EL (cell line): ENCODE measurements around the gene LRRC45.
A peak's percentile ranks its signal among the peaks of the same experiment; 100 is the strongest.
"Not testable (repeated sequence)": the region's sequence is repeated elsewhere in the genome, so short reads cannot be mapped to it uniquely, and the experiment has no call there.

Experiments used
- DNase-seq: peaks from one replicate; pipeline ENCODE4 v3.0.0-alpha.2; 2016

The LRRC45 gene

DNA sequence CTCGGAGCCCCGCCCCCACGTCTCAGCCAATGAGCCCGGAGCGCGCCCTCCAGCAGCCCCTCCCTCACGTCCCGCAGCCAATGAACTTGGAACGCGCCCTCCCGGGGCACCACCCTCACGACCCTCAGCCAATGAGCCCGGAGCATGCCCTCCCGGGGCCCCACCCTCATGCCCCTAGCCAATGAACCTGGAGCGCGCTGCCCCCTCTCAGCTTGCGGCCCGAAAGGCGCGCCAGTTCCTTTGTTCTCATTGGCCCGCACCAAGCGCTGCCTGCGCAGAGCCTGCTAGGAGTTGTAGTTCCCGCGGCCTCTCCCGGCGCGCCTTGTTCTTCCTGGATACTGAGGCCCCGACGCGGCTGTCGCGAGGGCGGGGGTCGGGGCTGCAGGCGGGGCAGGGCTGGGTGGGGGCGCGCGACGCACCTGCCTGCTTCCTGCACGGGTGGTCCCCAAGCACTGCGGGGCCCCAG lies at the start of gene LRRC45:
Gene LRRC45 (plus strand): TSS at position 325 of the 466 bp plus-strand sequence. CDS start 339 bp downstream, outside the sequence.
- peak; percentile 100 for DNase-seq

DNA sequence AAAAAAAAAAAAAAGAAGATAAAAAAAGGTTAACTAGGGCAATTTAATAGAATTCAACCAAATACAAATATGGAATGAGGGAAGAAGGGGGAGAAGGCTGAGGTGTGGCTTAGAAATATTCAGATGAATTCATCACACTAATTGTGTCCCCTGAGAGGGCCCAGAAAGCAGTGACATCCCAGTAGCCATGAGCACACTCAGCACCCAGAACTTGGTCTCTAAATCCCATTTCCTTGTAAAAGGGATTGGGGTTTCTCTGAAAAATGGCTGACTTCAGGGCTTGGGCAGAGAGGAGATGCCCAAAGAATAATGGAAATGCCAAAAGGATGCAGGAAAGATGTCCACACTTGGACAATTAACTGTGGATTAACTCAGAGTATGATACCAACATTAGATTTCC lies 49.7 kb upstream of the LRRC45 start:
- no peak for DNase-seq

DNA sequence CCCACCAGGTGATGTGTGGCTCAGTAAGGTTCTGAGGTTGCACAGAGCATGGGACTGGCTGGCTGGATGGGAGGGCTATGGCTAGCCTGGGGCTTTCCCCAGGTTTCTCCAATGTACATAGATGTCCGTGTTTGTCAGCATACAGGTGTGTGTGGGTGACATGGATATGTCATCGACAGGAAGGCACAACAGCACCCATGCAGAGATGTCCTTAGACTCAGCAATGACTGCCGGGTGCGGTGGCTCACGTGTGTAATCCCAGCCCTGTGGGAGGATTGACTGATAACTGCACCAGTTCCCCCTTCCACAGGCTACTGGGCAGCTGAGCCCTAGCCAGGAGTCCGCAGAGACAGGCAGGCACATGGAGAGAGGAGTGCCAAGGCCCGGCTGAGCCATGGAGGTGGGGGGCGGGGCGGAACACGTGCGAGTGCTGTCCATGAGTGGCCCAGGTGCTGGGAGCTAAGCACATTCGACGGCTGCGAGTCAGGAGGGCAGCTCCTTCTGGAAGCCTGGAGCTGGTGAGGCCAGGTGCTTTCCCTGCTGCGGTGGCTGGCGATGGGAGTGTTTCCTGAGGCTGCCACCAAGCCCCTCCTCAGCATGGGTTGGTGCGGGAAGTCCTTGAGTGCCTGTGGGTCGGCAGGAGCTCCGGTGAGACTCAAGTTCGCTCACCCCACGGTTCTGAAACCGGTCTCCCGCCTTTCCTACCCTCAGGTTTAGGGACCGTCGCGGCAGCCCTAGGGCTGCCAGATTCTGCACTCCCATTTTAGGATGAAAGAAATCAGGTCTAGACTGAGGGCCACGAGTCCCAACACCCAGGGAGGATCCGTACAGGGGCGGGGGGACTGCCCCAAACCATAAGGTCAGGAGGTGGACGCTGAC lies 46.5 kb upstream of the LRRC45 start:
- no peak for DNase-seq

DNA sequence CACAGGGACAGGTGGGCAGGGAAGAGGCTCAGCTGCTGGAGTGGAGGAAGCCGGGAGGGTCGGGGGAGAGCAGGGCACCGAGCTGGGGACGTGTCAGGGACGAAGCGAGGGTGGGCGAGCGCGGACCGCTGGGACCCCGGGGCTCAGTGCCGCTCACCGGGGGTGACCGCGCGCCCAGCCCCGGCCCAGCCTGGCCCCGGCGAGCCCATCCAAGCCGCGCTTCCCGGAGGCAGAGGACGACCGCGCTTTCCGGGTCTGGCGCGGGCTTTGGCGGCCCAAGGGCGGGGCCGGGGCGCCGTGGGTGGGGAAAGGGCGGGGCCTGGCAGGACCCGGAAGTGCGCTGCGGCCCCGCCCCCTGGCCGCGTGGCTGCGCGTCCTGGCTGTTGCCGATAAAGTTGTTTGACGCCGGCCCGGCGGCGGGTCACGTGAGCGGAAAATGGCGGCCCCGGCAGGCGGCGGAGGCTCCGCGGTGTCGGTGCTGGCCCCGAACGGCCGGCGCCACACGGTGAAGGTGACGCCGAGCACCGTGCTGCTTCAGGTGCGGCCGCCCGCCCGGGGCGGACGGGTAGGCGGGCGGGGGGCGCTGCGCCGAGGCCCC lies 45.8 kb upstream of the LRRC45 start, which contains the start of gene ASPSCR1:
Gene ASPSCR1 (plus strand): TSS at position 419 of the 598 bp plus-strand sequence. CDS start 18 bp downstream, at position 437.
- DNase-seq: peak; percentile 89

GRCh38 chr17:81978524-81979298 lies 44.4 kb upstream of the LRRC45 start:
- DNase-seq: no peak

- no peak for DNase-seq
Observed at GRCh38 chr17:81980122-81980521, 43.0 kb upstream of the LRRC45 start.

GRCh38 chr17:81980707-81981343 lies 42.3 kb upstream of the LRRC45 start:
- DNase-seq: no peak

GRCh38 chr17:81981511-81981910 lies 41.6 kb upstream of the LRRC45 start:
- not testable (repeated sequence) for DNase-seq

DNA sequence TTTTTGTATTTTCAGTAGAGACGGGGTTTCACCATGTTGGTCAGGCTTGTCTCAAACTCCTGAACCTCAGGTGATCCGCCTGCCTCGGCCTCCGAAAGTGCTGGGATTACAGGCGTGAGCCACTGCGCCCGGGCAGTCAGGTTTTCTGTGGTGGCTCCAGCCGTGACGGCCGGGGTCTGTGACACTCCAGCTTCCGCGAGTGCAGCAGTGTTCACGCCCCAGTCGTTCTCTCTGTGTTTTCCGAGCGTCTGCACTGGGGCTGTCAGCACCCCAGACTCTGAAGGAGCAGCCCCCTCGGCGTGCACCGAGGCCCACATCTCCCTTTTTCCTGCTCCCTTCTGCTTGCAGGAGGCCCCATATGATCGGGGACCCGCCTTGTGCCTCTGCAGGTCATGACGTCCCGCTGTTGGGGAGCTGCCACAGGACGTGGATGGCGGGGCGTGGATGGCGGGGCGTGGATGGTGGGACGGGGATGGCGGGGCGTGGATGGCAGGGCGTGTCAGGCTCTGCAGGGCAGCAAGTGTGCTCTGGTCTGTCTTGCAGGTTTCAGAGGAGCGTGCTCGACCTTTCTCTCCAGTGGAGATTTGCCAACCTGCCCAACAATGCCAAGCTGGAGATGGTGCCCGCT lies 40.0 kb upstream of the LRRC45 start:
- no peak for DNase-seq

DNA sequence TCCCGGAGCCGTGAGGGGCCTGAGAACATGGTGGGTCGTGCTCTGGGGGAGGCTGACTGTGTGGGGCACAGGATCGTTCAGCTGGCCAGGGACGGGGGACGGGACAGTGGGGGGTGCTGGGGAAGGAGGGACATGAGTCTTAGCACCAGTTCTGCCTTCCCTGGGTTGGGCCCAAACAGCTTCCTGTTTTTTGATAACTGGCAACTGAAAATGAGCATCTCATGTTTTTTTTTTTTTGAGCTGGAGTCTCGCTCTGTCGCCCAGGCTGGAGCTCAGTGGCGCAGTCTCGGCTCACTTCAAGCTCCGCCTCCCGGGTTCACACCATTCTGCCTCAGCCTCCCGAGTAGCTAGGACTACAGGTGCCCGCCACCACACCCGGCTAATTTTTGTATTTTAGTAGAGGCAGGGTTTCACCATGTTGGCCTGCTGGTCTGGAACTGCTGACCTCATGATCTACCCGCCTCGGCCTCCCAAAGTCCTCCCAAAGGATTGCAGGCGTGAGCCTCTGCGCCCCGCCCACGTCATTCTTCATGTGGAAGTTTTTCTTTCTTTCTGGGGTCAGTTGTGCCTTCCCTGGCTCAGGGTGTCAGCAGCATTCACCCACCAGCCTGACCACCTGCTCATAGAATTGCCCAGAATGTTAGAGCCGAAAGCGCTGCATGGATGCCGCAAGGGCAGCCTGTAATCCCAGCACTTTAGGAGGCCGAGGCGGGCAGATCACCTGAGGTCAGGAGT lies 39.3 kb upstream of the LRRC45 start:
- DNase-seq: no peak

GRCh38 chr17:81984773-81985410 lies 38.2 kb upstream of the LRRC45 start:
- DNase-seq: no peak

DNA sequence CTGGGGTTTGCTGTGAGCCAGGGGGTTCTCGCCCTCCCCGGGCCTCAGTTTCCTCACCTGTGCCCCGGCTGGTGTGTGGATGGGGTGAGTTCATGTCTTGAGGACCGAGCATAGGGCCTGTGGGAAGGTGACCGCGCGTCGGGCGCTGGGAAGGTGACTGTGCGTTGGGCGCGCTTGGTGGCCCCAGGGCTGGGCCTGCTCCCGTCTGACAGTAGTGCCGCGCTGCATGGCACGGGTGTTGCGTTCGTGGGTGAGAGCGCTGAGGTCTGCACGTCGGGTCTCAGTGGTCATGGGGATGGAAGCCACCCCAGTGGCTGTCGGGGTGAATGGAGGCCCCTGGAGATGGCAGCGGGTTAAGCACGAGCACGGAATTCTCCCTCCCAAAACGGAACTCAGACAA lies 36.5 kb upstream of the LRRC45 start:
- no peak for DNase-seq

- no peak for DNase-seq
Observed at GRCh38 chr17:81987161-81987770, 35.8 kb upstream of the LRRC45 start.

DNA sequence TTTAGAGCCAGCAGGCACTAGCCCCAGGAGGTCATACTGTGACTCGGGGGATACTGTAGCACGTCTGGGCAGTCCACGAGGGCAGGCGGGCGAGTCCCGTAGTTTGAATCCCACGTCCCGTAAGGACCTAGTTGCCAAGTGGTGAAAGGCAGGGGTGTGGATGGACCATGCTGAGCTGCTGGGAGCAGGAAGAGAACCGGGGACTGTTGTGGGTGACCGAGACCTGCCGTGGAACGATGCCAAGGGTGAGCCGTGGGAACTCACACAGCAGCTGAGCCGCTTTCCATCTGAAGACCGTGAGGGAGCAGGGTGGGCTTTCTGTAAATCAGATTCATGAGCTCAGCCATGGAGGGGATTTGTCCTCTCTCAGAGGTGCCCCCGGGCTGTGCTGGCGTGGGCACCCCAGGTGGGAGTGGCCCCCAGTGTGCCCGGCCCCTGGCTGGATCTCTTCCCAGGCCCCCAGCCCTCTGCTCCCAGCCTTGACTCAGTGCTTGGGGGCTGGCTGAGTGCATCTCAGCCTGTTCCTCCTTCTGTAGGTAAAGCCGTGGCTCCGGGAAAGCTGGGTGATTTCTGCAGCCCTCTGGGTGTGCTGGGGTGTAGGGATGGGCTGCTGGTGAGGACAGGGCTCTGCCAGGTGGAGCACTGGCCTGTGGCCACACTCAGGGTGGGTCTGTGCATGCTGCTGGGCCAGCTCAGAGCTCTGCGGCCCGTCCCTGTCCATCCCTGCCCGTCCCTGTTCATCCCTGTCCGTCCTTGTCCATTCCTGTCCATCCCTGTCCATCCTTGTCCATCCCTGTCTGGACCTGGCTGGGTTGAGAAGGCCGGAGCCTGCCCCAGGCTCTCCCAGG lies 32.0 kb upstream of the LRRC45 start:
- DNase-seq: no peak

DNA sequence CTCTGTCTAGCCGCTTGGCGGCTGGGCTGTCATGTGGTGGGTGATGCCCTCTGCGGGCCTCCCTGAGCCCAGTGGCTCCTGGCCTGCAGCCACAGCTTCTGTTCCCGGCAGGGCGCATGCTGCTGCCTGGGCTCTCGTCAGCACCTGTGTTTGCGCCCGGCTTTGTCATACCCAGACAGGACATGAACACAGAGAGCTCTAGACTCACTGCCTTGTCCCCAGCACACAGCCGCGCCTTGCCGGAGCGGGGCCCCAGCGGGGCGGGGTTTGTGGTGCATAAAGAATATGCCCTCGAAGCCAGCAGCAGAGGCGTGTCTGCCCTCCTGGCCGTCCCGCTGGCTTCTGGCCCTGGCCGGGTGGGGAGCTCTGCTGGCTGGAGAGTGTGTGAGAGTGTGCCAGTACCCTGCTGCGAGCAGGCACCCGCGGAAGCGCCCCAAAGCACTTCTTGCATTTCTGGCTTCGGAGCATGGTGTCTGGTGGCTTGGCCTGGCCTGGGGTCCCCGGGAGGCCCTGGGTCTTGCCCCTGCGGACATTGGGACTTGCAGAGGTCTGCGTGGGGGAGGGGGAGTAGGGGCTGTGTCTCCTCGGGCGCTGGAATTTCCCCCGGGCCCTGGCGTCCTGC lies 31.3 kb upstream of the LRRC45 start:
- DNase-seq: peak; percentile 61

GRCh38 chr17:81992306-81993102 lies 30.6 kb upstream of the LRRC45 start:
- no peak for DNase-seq

GRCh38 chr17:81993729-81994592 lies 29.1 kb upstream of the LRRC45 start:
- no peak for DNase-seq
